ENCODE results near the gene COL1A1.

COL1A1 gene

GRCh38 chr17:50199803-50200456 lies 1.5 kb downstream of the COL1A1 start:
- Mint-ChIP-seq H3K4me3 (peak overlapping the region; percentile 92), H3K27ac (peak overlapping the region; percentile 71), H3K36me3 (ENCODE audit: low read depth) (peaks cover 34% of the 10 kb centered on the region), H3K27me3 (ENCODE audit: low read depth, poor library complexity) (peaks cover 29% of the 10 kb centered on the region), H3K9me3 (no peaks in the 10 kb centered on the region), H3K4me1 (peaks cover 54% of the 10 kb centered on the region)
- peak; percentile 86 for DNase-seq
- no peak for TF ChIP-seq CTCF (IDR thresholded peaks at IDR 0.05)

GRCh38 chr17:50199211-50199802 lies 2.1 kb downstream of the COL1A1 start:
- H3K9me3 Mint-ChIP-seq, result no peaks in the 10 kb centered on the region
- H3K4me3 Mint-ChIP-seq, result peak overlapping the region; percentile 92
- peaks cover 29% of the 10 kb centered on the region for H3K27me3 Mint-ChIP-seq (ENCODE audit: low read depth, poor library complexity)
- peaks cover 36% of the 10 kb centered on the region for H3K36me3 Mint-ChIP-seq (ENCODE audit: low read depth)
- H3K4me1 Mint-ChIP-seq, result peaks cover 48% of the 10 kb centered on the region
- H3K27ac Mint-ChIP-seq, result no peak overlapping the region
- DNase-seq, result no peak
- TF ChIP-seq CTCF (IDR thresholded peaks at IDR 0.05), result no peak

GRCh38 chr17:50198026-50198669 lies 3.3 kb downstream of the COL1A1 start:
- TF ChIP-seq CTCF (IDR thresholded peaks at IDR 0.05), result peak; percentile 50
- Mint-ChIP-seq H3K9me3 (no peaks in the 10 kb centered on the region), H3K4me3 (peak overlapping the region; percentile 72), H3K27ac (no peak overlapping the region), H3K36me3 (ENCODE audit: low read depth) (peaks cover 46% of the 10 kb centered on the region), H3K27me3 (ENCODE audit: low read depth, poor library complexity) (peaks cover 29% of the 10 kb centered on the region), H3K4me1 (peaks cover 37% of the 10 kb centered on the region)
- peak; percentile 55 for DNase-seq

GRCh38 chr17:50196826-50197225 lies 4.6 kb downstream of the COL1A1 start:
- no peak for DNase-seq
- H3K27ac Mint-ChIP-seq, result no peak overlapping the region
- TF ChIP-seq CTCF (IDR thresholded peaks at IDR 0.05), result no peak
- peaks cover 48% of the 10 kb centered on the region for H3K36me3 Mint-ChIP-seq (ENCODE audit: low read depth)
- peaks cover 24% of the 10 kb centered on the region for H3K4me1 Mint-ChIP-seq
- peaks cover 18% of the 10 kb centered on the region for H3K27me3 Mint-ChIP-seq (ENCODE audit: low read depth, poor library complexity)
- H3K4me3 Mint-ChIP-seq, result no peak overlapping the region
- no peaks in the 10 kb centered on the region for H3K9me3 Mint-ChIP-seq

- Mint-ChIP-seq H3K27ac (no peak overlapping the region), H3K36me3 (ENCODE audit: low read depth) (peaks cover 50% of the 10 kb centered on the region), H3K4me1 (peaks cover 19% of the 10 kb centered on the region), H3K9me3 (no peaks in the 10 kb centered on the region), H3K27me3 (ENCODE audit: low read depth, poor library complexity) (peaks cover 14% of the 10 kb centered on the region), H3K4me3 (no peak overlapping the region)
- TF ChIP-seq CTCF (IDR thresholded peaks at IDR 0.05), result no peak
- no peak for DNase-seq
Measured at GRCh38 chr17:50196036-50196435, 5.4 kb downstream of the COL1A1 start.
